GM19035 (cell line): ENCODE results near the gene UQCC2.

Experiments used
- ATAC-seq: cut with Tn5 transposase; IDR thresholded peaks from one replicate; pipeline ENCODE4 v1.9.1; 2021; ENCODE audit not compliant: unreplicated experiment

The UQCC2 gene

DNA sequence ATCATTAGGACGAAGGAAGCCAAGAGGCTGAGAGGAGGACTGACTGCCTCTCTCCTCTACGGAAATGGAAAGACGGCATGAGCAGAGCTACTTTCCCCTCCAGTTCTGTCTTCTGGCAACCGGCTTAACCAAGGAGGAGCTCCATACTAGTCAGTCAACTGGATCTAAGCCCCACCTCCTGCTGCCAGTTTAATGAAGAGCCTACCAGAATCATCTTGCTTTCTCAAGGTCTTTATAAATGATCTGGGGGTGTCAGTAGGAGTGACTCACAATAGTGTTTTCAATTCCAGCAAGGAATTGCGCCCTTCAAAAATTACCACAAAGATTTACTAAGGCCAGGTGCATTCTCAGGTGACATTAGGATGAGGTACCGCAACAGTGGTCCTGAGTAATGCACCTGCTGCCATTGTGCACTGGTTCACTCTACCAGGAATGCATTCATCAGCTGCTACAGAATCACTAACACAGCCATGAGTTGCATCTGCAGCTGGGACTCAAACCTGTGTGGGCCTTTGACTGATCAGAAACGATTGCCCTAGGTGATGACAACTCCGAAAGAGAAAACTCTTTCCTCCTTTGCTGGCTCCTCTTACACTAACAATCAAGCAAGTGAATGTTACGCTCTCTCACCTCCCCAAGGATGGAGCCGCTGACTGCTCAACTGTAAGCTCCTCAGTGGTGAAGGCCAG lies 2.8 kb downstream of the UQCC2 start:
- ATAC-seq: no peak

DNA sequence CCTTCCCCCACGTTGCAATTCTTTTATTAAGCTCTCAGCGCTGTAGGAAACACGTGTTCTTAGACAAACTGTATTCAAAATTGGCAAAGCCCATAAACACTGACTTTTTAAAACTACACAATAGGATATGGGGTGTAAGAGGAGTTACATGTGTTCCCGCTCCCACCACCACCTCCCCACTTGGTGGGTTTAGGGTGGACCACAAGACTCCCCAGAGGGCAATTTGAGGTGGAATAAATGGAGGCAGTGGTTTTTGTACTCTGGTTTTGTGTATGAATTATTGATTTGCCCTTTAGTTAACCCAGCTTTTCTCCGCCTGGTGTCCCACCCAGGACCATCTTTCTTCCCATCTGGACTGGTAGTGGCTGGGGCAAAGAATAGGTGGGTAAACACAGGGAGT lies 3.7 kb downstream of the UQCC2 start:
- no peak for ATAC-seq

DNA sequence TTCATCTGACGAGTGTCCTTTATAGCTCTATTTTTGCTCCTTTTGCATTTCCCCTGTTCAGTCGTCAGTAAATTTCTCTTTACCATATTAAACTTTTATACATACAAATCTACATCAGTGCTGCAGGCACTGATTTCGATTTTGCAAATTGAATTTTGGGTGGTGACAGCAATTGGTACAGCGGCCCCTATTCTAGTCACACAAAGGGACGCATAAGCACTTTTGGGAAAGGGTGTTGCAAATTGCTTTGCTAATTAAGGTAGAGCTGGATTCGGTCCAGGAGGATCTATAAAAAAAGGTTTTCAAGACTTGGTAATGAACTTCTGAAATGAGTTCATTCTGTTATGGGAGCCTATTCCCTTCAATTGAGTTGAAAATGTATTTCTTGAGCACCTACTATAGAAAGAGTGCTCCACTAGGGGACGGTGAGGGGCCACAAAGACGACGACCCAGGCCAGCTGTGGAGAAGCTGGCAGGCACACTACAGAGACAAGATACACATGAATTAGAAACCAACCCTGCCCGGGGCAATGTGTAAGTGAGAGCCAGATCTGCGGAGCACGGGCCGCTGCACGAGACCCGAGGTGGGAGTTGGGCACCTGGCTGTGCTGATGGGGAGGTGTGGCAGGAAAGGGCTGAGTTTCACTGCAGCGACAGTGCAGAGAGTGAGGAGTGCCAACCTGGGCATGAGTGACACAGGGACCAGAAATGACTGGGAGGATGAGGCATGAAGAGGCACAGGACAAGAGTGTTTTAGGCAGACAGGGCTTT lies 5.4 kb downstream of the UQCC2 start:
- ATAC-seq: no peak

DNA sequence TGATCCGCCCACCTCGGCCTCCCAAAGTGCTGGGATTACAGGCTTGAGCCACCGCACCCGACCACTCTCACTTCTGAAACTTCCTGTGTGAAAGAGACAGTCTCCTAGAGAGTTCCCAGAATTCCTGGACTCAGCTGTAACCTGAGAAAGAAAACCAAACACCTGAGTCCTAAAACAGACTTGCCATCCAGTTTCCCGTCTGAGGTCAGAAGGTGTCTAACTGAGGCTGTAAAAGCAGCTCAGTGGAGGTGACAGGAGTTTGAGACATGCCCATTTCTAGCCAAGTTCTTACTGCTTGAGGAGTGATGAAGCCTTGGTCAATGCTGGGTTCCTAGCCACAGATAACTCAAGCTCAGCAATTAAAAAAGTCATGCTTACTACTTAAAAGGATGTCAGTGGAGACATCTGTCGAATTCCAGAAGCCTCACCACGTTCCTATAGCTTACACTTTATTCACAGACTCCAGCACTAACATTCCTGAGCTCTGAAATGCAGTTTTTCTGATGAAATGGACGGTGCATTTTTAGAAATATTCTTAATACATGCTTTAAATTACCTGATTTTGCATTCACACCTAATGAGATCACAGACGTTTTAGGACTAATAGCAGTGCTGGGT lies 6.1 kb downstream of the UQCC2 start:
- ATAC-seq: no peak

DNA sequence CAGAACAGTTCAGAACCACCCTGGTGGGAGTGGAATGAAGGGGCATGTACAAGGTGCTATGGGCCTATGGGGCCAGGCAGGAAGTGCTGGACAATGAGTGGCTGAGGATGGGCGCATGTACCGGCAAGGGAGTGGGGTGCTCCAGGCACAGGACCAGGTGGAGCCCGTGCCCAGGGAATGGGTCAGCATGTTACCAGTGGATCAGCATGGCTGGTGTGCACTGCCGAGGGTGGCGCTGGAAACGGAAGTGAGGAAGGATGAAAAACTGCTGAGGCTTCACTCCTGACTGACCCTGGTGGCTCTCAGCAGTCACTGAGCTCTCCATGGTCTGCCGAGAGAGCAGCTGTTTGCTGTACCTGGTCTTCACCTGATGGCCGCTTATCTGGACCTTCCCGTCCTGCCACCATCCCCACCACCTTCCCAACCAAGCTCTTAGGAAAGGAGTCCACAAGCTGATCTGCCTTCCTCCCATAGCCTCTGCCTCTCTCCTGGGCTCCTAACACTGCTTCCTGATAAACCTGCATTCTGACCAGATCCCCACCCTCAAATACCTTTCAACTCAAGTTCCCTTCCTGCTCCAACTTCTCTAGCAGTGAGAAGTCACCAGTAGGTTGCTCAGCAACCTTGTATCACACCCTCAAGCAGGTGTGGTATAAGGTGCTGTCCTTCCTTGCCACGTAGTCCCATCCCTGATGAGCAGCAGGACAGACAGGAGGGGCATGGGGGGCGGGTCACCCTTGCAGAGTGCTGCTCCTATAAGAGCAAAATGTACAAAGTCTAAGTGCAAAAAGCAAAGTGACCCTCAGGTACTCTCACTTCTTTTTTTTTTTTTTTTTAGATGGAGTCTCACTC lies 7.1 kb downstream of the UQCC2 start:
- no peak for ATAC-seq

DNA sequence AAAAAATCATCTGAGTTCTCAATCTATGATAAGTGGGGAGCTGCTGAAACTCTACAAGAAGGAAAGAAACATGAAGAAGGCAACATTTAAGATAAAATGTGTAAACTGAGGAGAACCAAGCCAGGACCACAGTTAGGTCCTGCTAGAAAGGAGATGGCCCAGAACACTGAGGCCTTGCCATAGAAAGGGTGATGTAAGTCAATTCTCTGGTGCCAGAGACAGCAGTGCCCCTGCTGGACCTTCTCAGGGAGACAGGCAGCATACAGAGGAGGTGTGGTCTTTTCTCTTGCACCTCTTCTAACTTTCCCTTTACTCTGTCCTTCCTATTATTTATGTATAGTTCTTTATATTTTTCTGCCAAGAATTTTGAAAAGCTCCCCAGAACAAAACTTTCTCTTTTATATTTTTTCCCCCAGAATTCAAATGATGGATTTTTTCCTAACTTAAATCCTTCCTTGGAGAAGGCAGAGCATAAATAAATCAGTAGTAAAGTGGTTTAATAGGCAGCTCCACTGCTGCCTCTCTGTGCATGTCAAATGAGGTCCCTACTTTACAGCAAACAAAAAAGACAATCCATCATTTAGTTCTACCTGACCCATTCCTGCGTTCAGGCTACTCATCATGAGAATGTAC lies 9.0 kb downstream of the UQCC2 start:
- ATAC-seq: no peak

DNA sequence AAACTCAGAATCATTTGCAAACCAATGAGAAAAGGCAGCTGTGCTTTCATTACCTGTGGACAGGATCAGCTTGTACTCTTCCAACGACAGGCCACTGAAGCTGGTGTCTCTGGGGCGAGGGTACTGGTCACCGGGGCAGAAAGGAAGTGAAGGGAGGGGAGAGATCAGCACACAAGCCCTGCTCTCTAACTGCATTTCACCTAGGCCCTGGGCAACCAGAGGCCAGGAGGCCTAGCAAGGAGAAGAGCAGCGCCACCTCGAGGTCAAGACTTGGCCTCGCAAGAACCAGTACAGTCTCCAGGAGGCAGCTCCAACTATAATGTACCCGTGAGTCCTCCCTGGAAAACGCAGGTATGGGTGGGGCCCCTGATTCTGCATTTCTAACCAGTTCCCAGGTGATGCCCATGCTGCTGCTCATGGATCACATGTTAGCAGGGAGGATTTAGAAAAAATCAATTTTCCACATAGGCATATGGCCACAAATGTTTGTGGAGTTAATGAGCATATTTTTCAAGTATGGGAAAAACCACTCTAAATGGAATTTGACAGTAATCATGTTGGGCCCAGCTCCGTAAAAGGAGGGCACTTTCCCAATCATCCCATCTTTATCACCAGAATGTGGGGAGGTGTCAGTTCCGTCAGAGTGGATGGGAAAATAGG lies 11.0 kb downstream of the UQCC2 start:
- no peak for ATAC-seq

DNA sequence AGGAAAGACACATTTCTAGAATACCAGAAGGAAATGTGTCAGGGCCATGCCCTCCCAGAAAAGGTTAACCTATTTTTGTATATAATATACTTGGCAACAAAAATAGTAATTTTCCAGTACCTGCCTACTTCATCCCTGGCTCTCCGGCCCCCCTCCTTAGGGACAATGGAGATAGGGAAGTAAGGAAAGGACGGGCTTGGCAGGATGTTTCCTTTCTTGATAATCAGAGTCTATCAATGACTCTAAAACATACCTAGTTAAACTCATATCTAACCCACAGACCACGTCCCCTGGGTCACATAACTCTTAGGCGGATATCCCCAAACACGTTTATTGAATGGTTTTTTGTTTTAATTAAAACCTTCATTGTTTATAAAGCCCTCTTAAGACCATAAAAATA lies 11.8 kb downstream of the UQCC2 start:
- no peak for ATAC-seq

DNA sequence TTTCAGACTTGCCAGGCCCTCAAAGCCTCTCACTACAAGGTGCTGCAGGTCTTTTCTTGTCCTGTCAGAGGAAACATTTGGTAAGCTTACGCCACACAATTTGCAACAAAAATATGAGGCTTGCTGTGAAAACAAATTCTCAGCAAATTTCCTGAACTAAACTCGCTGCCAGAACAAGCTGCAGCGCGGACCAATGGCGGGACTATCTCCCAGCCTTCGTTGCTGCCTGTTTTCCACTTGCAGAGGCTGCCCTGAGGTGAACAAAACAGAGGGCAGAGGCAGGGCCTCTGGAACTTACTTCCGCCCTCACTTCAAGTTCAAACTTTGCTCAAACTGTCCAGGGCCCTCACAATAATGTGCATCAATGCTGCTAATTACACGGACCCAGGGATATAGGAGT lies 12.4 kb downstream of the UQCC2 start:
- no peak for ATAC-seq

DNA sequence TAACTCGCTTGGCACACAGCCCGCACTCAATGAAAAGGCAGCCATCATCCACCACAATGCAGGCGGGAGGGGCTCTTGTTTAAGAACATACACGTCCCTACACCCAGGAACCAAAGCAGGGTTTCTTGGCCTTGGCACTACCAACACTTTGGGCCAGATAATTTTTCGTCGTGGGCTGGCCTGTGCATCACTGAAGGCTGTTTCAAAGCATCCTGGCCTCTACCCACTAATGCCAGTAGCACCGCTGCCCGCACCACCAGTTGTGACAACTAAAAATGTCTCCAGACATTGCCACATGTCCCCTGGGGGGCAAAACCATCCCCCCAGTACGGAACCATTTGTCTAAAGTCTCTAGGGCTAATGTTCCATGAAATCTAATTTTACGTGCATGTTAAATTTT lies 13.0 kb downstream of the UQCC2 start:
- no peak for ATAC-seq

DNA sequence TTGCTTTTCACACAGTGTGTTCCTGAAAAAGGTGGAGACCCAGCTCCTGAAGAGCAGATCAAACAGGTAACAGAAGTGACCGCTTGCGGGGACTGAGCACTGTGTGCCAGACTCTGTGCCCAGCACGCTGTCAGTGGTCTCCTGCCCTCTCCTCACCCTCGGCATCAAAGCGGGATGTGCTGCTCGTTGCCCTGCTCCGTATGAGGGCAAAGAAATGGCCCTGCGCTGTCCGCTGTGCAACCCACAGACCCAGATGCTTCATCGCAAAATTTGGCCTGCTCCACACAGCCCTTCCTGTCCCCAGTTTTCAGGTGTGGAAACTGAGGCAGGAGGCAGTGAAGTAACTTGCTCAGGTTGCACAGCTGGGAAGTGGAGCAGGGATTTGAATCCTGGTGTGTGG lies 13.7 kb downstream of the UQCC2 start:
- ATAC-seq: no peak

DNA sequence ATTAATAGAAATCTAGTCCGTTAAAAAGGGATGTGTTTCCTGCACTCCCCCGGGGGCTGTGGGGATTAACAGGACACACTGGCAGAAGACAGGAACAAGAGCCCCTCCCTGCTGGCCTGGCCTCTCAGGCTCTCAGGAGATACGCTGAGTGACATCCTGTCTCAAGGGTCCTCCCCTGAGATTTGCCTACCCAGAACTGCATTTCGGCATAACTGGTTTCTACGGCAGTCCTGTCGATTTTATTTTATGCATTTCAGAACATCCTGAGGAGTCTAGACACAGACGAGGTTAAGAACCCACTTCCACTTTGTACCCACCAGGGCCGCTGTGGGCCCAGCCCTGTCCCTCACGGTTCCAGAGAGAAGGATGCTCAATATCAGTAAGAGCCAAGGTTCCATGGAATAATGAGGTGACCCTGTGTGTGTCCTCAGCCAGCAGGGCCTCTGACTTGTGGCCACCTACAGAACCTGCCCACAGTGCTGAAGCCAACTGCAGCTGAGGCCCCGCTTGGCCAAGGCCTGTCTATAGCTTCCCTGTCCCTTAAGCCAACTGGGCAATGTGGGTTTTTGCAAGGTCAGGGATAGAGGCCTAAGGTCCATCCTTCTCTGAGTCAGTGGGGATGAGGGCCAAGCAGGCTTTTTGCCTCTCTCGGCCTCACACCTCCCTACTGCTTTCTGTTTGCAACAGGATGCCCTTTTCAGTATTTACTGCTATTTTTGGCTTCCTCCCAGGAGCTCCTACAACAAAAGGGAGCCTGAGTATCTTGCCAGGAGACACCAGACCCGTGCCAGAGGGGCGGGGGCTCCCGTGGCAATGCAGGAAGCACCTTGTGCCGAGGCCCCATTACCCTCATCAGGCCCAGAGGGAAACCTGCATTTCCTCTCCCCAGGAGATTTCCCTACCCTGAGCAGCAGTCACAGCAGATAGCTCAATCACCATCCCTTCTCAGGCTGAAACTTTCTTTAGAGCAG lies 14.7 kb downstream of the UQCC2 start:
- no peak for ATAC-seq

DNA sequence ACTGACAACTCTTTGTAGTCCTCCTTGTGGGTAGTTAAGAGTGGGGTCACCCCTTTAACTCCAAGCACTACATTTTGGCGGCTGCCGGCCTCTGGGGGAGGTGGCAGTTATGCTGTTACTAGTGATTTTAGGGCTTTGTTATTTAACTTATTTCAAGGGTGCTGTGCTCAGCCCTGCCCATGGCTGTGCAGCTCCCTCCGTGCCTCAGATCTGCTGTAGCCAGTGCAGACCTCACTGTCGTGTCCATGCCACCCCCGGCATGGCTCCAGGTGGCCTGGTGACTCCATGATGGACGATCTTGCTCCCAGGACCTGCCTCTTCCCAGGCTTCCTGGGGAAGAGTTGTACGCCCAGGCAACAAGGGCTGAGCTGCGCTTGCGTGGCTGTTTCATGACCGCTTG lies 15.4 kb downstream of the UQCC2 start:
- ATAC-seq: no peak

DNA sequence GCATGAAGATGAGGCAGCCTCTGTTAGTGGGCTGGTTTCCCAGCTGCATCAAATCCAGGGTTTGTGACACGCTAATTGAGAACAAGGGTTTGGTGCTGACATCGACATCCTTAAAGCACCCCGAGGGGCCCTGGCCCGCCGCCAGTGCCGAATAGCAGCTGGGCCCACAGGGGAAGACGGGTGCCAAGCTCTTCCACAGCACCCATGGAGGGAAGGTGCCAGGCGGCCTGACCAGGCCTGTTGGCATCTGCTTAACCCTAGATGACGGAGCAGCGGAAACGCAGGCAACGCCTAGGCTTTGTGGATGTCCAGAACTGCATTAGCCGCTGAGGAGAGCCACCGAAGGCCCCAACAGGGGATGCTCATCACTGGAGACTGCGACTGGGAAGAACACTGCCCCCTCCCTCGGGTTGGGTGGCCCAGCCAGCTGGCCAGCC lies 16.0 kb downstream of the UQCC2 start:
- no peak for ATAC-seq

DNA sequence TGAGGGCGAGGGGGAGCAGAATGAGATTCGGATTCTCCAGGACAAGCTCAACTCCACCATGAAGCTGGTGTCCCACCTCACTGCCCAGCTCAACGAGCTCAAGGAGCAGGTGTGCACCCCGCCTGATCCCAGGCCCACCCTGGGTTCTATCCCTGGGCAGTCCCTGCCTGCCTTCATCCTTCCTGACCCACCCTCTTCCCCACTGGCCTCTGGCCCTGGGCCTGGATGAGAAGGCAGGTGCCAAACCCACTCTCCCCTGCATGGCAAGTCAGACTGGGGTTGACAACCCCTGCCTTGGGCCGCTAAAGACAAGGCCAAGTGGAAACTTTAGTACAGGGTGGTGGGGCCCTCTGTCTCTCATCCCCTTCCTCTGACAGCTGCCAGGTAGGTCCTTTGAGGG lies 16.5 kb downstream of the UQCC2 start:
- ATAC-seq: no peak

DNA sequence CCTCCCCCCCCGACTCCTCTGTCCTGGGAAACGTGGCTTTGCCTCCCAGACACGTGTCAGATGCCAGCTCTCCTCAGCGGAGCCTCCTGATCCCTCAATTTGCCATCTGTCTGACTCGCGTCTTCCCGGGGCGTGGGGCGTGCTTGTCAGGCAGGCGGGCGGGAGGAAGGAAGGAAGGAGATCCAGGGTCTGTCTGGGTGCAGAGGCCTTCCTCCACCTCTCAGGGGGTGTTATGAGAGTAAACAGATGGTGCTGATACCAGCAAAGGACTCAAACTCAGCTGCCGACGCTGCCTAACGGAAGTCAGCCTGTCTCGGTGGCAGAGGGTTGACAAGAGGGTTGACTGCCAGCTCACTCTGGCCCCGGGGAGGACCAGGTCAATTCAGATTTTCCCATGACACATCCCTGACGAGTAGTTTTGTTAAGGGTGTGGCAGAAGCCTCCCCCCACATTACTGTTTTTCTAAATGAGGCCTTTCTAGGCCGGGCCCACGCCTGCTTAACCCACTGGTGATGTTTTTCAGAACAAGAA lies 17.0 kb downstream of the UQCC2 start:
- ATAC-seq: no peak

DNA sequence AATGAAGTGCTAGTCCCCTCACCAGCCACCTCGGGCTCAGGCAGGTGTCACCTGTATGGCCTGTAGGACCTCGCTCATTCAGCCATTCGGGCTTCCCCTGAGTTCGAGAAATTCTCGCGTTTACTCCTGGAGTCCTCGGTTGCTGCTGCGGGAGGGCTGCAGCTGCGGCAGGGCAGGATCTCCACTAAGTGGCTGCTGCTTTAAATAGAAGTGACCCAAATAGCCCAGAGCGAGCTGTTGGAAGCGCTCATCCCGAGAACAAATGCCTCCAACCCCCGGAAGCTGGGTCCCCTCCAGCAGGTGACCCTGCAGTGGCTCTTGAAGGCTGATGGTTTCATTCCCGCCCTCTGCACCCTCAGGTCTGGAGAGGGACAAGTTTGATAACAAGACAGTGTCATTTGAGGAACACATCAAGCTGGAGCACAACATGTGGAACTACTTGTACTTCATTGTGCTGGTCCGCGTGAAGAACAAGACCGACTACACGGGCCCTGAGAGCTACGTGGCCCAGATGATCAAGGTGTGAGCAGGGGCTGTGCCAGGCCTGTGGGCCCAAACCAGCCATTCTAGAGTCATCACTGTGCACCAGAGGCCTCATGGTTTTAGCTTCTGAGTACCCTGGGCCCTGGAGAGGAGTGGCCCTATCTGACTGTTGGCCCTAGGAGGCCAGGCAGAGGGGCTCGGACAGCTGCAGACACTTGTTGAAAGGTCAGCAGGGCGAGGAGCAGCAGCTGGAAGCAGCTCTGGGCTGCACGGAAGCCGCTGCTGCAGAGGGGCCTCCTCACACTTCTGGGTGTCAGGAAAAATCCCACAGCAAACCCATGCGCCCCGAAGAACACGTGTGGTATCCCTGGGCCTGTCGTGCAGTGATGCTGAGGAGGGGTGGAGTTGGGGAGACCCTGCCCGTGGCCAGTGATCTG lies 18.1 kb downstream of the UQCC2 start:
- ATAC-seq: no peak

DNA sequence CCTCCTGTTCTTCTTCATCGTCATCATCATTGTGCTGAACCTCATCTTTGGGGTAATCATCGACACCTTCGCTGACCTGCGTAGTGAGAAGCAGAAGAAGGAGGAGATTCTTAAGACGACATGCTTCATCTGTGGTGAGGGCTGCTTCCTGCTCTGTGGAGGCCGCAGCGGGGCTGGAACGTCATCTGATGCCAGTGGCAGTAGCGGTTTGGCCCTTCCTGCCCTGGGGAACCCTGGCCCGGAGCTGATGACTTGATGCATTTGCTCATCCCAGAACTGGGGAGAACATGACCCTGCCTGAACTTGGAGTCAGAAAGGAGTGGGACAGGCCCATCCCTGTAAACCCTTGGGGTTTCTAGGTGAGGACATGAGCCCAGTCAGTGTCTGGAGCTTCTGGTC lies 18.7 kb downstream of the UQCC2 start:
- ATAC-seq: no peak
